GM18499 (cell line): ENCODE data around the gene LHX2.
"Not testable (repeated sequence)": the region's sequence is repeated elsewhere in the genome, so short reads cannot be mapped to it uniquely, and the experiment has no call there.

Experiments
- ATAC-seq: cut with Tn5 transposase; IDR thresholded peaks from one replicate; pipeline ENCODE4 v1.9.1; 2021; ENCODE audit warnings: moderate number of reproducible peaks; ENCODE audit not compliant: insufficient read depth, unreplicated experiment

Gene LHX2, protein sequence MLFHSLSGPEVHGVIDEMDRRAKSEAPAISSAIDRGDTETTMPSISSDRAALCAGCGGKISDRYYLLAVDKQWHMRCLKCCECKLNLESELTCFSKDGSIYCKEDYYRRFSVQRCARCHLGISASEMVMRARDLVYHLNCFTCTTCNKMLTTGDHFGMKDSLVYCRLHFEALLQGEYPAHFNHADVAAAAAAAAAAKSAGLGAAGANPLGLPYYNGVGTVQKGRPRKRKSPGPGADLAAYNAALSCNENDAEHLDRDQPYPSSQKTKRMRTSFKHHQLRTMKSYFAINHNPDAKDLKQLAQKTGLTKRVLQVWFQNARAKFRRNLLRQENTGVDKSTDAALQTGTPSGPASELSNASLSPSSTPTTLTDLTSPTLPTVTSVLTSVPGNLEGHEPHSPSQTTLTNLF

DNA sequence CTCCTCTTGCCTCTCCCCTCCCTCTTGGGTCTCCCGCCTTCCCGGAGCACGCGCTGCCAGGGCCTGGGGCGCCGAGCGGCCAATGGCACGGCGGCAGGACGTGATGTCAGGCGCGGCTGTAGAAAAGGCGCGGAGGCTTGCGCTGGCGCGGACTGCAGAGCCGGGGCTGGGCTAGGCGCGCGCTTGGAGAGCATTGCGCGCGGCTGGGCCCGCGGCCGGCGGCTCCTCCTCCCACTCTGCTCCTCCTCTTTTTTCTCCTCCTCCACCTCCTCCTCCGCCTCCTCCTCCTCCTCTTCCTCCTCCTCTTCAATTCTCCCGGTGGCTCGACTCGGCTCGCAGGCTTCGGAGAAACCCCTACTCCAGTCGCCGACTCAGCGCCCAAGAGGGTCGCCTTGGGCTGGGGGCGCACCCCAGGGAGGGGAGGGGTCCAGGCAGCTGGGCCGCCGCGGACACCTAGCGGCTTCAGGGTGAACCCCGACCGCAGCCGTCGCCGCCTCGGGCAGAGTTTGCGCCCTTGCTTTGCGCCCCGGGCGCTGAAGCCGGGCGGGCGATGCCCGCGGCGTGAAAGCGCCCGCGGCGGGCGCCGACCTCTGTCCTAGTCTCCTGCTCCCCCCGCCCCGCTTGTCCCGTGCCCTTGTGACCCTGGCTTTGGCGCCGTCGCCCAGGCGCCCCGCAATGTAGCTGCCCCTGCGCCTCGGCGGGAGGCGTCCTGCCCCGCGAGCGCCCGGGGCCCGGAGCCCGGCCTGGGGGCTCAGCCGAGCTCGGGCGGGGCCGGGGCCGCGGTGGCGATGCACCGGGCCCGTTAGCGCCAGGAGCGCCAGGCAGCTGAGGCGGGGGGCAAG, at the start of gene LHX2:
LHX2 (plus strand) TSS at position 309 of the 842 bp plus-strand sequence. CDS start 581 bp downstream, outside the sequence.
- no peak for ATAC-seq

DNA sequence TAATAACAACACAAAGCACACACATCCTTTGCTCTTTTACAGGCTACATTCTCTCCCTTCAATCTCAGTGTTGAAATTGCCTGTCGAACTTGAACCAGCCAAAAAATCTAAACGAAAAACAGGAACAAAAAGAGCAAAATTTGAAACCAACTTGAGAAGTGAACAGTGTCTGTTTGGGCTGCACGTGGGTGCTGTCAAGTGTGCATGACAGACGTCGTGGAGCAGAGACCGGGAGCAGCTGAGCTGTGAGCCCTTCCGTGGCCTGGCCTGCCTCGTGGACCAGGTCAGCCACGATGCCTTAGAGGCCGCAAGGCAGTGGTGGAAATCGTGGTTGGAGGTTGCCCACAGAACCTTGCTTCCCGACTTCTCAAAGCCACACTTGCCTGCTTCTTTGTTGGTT, 46.8 kb upstream of the LHX2 start:
- ATAC-seq = no peak

DNA sequence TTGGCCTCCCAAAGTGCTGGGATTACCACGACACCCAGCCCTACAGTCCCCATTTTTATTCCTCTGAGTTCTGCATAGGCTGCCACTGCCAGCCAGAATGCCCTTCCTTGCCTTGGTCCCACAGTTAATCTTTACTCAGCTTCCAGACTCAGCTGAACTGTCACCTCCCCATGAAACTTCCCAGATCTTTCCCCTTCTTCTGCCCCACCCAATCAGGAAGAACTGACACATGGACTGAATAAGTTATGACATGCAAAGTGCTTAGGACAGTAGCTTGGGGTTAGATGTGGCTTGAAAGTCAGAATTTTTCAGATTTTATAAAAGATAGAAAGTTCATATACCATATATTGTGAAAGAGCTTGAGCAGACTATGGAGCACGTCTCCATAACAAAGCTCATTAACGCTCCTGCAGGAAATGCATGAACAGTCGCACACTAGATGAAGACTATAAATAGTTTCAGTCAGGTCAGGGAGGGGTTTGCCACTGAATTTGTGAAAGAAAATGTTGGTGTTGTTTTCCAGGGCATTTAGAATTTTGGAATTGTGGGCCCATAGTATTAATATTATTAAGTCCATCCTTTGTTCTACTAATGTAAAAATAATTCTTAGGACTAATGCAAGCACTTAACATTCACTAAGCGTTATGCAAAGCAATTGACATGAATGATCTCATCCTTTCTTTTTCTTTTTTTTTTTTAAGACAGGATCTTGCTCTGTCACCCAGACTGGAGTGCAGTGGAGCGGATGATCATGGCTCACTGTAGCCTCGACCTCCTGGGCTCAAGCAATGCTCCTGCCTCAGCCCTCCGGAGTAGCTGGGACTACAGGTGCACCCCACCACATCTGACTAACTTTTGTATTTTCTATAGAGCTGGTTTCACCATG, 45.5 kb upstream of the LHX2 start:
- ATAC-seq = no peak

DNA sequence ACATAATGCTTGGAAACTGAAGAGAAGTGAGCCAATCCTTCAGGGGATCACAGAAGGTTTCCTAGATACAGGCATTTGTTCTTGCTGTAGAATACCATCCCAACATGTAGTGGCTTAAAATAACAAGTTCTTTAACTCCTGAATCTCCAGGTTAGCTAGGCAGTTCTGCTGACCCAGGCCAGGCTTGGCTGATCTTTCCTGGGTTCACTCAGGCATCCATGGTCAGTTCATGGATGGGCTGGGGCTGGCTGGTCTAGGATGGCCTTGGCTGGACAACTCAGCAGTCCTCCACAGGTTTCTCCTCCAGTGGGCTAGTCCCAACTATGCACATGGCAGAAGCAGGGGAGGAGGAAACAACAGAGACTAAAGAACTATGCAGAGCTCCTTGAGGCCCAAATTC, 44.2 kb upstream of the LHX2 start:
- ATAC-seq = no peak

DNA sequence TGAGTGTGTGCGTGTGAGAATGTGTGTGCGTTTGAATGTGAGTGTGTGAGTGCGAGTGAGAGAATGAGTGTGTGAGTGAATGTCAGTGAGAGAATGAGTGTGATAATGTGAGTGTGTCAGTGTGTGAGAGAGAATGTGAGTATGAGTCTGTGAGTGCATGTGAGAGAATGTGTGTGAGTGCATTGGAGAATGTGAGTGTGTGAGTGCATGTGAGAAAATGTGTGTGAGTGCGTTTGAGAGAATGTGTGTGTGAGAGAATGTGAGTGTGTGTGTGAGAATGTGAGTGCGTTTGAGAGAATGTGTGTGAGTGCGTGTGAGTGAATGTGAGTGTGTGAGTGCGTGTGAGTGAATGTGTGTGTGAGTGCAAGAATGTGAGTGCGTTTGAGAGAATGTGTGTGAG, 39.0 kb upstream of the LHX2 start:
- no peak for ATAC-seq

DNA sequence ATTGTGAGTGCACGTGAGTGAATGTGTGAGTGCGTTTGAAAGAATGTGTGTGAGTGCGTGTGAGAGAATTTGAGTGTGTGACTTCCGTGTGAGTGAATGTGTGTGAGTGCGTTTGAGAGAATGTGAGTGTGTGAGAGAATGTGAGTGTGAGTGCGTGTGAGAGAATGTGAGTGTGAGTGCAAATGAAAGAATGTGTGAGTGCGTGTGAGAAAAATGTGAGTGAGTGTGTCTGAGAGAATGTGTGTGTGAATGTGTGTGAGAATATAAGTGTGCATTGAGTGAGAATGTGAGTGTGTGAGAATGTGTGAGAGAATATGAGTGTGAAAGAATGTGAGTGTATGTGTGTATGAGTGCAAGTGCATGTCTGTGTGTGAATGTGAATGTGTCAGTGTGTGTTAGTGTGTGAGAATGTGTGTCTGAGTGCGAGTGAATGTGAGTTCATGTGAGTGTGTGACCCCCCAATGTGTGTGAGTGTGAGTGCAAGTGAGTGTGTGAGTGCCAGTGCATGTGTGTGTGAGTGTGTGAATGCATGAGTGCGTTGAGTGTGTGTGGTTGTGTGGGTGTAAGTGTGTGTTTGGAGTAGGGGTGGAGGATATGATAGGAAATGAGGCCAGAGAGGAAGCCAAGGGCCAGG, 37.9 kb upstream of the LHX2 start:
- no peak for ATAC-seq

DNA sequence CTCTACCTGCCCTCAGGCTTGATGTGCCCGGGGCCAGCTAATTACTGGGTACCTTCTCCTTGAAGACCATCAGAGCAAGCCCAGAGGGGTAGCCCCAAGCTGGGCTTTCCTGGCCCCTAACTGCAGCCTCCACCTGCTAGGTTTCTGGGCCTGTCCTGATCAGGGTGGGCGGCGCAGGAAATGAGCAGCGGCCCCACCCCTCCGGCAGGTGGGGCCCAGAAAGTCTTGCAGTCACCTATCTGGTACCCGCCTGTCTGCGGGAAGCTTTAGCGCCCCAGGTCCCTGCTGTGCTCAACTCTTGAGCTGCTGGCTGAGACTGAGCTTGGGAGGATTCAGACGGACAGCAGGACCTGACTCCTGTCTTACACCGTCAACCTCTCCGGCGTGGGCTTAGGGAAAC, 37.1 kb upstream of the LHX2 start:
- ATAC-seq = no peak

DNA sequence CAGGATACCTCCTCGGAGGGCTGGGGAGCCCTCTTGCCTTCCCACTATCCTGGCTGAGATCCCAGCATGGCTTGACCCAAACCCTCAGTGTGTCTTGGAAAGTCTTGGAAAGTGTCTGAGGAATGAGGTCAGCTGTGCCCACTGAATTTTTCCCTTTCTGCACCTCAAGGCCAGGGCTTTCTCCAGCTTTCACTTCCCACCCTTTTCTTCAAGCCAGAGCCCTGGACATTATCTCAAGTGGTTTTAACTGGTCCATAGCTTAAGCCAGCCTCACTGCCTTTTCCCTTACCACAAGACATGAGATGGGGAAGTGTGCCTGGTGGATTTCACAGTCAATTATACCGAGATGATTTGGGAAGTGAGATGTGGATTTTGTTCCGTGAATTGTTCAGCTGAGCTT, 35.7 kb upstream of the LHX2 start:
- ATAC-seq = no peak

DNA sequence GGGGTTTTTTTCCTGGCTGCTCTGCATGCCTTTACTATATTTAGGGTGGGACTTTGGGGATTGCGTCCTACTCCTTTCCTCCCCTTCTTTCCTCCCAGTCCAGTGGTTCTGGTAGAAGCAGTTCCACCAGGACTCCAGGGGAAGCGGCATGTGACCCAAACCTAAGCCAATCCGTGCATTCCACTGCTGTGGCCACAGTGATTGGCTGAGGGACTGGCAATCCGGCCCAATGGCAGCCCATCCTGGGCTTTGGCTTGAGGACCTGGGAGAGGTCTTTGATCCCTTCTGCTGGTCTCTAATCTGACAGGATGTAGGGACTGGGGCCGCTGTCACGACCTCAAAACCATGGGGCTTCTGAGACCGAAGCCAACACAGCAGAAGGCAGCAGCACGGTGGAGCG, 35.0 kb upstream of the LHX2 start:
- ATAC-seq = not testable (repeated sequence)

DNA sequence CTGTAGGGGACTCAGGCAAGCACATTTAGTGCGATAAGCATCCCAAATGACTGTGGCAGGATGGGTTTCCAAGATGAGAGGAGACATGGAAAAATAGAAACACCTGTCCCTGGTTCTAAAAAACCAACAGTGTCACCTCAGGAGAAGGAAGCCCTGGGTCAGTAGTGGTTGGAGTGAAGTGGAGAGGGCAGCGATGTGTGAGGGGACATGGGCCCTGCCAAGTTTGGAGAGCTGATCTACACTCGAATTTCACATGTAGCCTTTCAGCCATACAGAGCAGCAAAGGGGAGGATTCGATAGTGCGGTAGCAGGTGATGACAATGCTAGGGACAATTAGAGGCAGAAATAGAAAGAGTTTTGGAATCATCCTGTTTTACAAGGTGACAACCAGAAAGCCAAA, 32.6 kb upstream of the LHX2 start:
- no peak for ATAC-seq

DNA sequence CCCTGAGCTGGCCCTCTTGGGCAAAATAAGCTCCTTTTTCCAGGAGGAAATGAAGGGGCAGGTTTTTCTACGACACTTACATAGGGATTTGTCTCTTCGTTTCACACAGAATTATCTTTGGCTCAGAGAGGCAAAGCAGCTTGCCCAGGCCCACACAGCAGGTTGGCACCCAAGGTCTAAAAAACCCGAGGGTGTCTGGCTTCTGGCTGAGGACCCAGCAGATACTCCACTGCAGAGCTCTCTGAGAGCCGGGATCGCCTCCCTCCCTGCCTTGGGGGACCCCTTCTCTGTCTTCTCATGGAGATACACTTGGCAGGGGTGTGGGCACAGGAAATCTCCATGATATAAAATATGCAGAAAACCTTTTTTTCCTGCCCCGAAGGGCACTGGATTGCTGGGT, 29.0 kb upstream of the LHX2 start:
- no peak for ATAC-seq

DNA sequence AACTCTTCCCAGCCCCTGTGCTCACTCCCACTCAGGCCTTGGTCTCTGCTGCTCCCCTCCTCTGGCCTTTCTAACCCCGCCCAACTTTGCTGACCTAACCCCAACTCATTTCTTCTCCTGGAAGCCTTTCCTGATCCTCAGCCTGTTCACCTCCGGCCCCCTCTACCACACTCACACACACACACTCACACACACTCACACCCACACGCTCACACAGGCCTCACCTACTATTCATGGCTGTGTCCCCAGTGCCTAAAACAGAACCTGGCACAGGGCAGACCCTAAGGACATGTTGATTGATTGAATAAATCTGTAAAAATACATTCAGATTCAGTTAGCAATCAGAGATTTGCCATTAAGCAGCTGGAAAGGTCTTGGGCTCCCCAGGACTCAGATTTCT, 28.5 kb upstream of the LHX2 start:
- no peak for ATAC-seq

DNA sequence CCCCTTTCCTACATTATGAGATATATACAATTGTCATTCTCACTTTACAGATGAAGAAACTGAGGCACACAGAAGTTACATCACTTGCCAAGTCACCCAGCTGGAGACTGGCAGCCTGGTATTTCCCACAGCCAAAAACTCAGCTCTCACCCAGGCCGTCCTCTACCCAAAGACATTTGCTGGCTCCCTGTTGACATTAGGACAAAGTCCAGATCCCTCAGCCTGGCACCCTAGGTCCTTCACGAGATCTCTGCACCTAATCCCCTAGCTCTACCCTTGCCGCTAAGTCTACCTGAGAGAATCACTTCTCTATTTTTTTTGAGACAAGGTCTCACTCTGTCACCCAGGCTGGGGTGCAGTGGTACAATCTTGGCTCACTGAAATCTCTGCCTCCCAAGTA, 26.8 kb upstream of the LHX2 start:
- ATAC-seq = no peak

DNA sequence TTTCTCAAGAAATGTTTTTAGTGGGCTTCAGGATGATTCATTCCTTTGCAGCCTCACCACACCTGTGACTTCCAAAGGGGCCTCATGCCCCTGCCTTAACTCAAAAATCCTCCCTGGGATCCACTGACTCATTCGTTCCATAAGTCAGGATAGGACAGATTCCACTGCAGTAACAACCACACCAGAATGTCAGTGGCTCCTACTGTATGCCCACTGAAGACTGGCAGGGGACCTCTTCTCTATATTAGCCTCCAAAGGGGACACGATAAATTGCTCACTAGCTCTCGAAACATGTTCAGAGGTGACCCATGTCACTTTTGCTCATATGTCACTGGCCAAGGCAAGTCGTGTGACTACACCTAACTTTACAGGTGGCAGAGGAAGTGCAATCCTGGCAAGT, 25.7 kb upstream of the LHX2 start:
- ATAC-seq = no peak

DNA sequence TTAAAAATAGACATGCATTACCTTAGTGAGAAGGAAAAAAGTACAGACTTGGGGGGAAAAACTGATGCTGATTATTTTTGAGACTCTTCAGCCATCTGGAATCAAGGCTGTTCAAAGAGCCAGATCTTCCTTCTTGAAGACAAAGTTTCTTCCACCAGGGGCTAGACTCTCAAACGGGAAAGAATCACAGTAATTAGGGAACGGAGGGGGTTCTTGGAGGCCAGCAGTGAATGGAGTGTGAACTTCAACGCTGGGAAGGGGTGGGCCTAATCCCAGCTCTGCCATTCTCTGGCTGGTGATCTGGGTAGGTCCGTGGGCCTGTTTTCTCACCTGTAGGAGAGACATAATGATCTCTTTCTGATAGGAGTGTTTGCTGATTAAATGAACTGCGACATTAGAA, 21.1 kb upstream of the LHX2 start:
- ATAC-seq = no peak

DNA sequence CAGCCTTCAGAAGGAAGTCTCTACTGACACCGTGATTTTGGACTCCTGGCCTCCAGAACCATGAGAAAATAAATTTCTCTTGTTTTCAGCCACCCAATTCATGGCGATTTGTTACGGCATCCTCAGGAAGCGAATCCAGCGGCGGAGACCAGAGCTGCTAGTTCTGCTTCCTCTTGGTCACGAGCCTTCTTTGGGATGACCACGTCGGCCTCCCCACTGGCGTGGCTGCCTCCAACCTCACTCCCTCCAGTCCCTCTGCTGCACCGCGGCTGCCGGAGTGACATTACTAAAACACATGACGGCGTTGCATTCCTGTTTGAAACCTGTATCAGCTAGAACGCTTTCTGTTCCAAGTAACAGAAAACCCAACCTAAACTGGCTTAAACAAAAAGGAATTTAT, 18.9 kb upstream of the LHX2 start:
- not testable (repeated sequence) for ATAC-seq

DNA sequence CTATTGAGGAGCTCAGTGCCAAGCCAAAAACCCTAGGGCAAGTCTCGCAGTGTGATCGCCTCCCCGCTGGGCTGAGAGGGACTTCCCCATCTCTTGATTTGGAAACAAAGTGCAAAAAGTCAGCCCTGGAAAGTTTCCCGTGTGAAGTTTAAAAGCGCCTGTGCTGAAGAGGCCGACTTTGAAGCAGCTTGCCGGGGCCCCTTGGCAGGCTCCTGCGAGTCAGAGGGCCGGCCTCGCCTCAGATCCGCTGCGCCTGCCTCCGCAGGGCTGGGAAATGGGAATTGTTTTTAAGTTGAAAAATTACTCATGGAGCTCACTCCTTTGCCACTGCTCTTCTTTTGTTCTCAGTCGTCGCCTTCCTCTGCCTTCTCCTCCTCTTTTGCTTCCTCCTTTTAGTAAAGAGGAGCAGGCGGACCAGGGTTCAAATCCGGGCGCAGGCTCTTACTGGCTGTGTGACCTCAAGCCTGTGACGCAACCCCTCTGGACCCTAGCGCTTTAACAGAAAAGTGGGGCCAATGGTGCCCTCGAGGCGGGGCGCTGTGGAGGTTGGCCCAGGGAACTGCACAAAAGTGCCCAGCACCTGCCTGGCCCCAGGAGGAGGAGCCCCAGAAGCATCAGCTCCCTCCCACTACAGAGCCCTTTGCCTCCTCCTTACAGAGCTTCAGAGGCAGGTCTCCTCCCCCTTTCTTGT, 14.7 kb upstream of the LHX2 start:
- no peak for ATAC-seq

DNA sequence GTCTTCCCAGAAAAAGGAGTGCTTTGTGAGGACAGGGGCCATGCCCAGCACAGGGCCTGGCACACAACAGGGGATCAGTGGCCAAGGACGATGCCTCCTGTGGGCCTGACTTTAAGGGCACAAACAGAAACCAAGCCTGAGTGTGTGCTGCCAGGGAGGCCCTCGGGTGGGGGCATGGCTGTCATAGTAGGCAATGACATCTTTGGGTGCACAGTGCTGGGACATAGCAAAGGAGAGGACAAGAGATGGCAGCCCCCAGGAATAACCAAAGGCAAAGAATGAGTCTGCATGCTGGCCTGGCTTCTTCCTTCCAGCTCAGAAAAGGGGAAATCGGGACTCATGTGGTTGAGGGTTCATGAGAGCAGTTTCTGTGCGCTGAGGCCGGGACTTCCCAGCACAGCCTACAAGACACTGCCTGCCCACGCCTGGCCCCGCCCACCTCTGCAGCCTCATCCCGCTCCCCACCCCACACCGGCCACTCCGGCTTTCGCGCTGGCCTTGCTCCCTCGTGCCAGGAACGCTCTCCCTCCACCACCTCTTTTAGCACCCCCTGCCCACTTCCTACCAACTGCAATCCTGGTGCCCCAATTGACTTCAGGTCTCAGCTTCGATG, 13.8 kb upstream of the LHX2 start:
- ATAC-seq = no peak

DNA sequence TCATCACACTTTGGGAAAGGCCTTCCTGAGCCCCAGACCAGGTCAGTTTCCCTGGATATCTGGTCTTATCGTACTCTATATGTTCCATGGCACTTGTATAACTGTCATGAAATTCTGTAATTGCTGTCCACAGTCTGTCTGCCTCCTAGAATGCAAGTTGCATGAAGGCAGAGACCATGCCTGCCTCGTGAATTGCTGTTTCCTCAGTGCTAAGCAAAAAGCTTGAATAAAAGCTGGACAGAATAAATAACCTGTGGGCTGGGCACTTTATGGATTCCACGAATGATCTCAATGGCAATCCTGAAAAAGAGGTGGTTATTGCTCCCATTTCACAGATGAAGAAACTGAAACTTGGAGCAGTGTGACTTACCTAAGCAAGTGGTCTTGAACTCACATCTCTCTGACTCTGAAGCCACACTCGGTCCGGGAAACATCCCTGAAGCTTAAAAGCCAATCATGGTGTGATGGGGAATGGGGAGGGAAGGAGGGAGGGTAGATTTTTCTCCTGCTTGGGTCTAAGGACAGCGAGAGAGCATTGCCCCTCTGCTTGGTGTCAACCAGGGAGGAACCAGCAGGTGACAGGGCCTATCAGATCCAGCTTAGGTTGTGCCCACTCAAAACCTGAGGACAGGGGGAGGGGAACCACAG, 13.2 kb upstream of the LHX2 start:
- no peak for ATAC-seq
